ENCODE data around the gene CDADC1.

The CDADC1 gene

DNA sequence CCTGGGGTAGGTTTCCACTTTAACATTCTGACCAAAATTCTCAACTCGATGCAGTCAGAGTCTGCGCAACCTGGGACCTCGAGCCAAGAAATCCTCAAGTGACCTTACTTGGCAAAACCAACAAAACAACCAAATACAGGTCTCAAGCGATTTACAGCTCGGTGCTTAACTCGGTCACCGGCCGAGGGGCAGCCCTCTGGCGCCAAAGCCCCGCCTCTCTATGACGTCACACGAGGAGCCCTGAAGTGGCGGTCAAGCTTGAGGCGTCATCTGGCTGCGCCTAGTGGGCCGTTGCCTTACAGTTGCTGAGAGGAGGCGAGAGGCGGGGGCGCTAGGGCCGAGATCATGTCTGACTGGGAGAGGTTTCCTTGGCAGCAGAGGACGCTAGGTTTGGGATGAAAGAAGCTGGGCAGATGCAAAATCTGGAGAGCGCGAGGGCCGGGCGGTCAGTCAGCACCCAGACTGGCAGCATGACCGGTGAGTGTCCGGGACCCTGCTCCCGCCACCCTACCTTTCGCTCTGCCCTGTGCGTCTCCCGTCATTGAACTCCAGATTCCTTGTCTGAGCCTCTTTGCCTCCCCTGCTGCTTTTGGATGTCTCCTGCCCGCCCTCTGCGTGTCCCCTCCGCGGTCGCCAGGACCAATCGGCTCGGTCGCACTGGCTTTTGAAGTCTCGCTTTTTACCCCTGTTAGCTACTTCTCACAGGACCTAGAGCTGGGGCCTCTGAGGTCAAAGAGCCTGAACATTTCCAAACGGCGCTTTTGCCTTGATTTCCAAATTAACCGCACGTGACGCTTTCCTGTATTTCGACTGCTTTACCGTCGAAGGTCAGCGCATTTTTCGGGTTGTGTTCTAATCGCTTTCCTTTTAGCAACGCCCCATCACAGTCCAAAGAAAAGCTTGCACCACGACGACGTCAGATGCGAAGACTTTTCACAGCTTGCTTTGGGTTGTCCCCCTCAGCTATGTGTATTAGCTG lies at the start of gene CDADC1:
TSS of gene CDADC1 (plus strand) at position 283 of the 979 bp plus-strand sequence. CDS start at position 396, 113 bp downstream.
- DNase-seq (ENCODE audit: low read depth, low spot score) = peak; percentile 87

- no peak for DNase-seq (ENCODE audit: low read depth, low spot score)
Measured at GRCh38 chr13:49206641-49207040, 41.1 kb upstream of the CDADC1 start.

DNA sequence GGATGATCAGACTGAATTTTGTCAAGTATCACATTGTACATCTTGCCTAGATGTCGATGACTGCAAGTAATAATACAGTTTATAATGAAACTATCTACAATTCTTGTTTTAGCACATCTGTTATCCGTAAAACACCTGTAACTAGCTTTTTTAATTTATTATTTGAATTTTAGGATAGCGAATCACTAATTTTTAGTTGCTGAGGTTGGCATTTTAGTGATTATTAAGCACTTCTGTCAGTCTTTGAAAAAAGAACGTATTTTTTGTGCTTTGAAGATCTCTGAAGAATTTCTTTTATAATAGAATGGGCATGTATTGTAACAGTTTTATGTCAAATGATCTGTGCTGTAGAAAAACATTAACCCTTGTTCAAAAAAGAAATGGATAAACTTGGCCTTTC lies 39.1 kb upstream of the CDADC1 start:
- DNase-seq (ENCODE audit: low read depth, low spot score) = no peak

DNA sequence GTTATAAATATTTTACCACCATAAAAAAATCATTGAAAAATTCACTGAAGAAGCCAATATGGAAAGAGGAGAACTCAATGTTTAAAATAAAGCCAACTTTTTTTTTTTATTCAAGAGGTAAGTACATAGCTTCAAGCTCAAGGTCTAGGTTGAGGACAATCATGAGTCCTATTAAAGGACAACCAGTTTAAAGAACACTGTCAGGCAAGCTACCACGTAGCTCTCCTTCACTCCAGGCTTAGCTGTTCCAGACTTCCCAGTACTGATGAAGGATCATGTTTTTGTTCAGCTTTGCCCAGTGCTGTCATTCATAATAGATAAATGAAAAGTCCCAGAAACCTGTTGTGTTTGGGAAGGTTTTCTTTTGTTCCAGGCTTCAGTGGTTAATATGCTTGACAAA lies 37.6 kb upstream of the CDADC1 start:
- DNase-seq (ENCODE audit: low read depth, low spot score) = no peak

- DNase-seq (ENCODE audit: low read depth, low spot score) = no peak
Measured at GRCh38 chr13:49210669-49211068, 37.1 kb upstream of the CDADC1 start.

- DNase-seq (ENCODE audit: low read depth, low spot score) = no peak
Measured at GRCh38 chr13:49213539-49213938, 34.2 kb upstream of the CDADC1 start.

DNA sequence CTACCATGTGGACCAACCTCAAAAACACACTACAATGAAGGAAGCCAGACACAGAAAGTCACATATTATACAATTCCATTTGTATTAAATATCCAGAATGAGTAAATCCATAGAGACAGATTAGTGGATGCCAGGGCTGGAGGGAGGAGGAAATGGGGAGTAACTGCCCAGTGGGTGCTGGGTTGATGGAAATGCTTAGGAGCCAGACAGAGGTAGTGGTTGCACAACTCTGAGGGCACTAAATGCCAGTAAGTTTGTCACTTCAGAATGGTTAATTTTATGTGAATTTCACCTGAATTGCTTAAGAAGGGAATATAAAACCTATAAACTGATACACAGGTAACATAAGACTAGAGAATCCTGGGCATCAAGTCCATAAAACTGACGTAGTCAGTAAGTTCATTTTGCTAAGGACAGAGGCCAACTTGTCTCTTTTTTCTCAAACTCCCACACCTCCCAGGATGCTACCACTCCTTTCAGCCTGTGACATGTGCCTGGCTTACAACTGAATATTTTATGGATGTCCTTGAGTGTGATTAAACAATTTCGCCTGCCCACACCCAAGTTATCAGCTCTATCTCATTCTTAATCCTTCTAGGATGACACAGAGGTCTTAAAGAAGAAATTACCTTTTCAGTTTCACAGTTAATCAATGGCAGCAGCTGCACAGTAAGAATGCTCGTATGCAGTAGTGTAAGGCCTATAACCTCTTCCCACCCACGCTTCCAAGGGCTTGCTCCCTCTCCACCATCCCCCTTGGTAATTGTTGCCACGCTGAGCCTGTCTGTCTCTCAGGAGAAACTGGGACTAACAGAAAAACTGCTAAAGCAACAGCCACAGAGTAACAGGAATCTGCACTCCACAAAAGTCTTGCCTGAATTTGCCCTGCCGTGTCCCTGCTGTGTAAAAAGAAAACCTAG lies 33.5 kb upstream of the CDADC1 start:
- DNase-seq (ENCODE audit: low read depth, low spot score) = no peak

DNA sequence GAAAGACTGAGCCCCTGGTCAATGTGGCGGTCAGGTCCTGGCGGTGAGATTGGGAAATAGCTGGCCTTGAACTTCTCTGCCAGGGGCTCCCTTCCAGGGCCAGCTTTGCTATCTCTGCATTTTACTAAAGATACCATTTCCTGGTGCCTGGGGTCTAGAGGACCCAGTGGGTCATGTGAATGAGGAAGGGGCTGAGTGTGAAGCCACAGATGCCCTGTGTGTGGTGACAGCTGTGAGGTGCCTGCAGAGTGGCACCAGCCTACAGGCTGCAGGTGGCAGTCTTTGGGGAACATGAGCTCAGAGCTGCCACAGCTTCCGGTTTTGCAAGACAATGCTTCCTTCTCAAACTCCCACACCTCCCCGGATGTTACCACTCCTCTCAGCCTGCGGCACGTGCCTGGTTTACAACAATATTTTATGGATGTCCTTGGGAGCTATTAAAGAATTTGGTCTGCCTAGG lies 32.8 kb upstream of the CDADC1 start:
- DNase-seq (ENCODE audit: low read depth, low spot score) = no peak

DNA sequence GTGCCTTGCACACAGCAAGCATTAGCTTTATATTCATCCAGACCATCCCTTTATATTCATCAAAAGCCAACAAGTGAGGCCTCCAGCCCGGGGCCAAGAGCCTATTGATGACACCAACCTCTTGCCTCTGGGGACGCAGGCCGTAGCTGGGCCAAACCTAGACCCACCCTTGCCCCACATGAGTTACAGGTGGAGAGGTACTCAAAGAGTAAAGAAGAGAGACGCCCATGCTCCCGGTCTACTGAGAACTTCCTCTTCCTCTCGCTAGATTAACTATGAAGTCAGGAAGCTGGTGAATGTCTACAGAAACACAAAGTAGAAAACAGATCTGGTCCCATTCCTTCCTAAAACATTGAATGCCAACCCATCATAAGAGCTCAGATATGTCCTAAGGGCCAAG lies 31.4 kb upstream of the CDADC1 start:
- DNase-seq (ENCODE audit: low read depth, low spot score) = no peak

GRCh38 chr13:49217962-49218492 lies 29.7 kb upstream of the CDADC1 start:
- DNase-seq (ENCODE audit: low read depth, low spot score) = no peak

DNA sequence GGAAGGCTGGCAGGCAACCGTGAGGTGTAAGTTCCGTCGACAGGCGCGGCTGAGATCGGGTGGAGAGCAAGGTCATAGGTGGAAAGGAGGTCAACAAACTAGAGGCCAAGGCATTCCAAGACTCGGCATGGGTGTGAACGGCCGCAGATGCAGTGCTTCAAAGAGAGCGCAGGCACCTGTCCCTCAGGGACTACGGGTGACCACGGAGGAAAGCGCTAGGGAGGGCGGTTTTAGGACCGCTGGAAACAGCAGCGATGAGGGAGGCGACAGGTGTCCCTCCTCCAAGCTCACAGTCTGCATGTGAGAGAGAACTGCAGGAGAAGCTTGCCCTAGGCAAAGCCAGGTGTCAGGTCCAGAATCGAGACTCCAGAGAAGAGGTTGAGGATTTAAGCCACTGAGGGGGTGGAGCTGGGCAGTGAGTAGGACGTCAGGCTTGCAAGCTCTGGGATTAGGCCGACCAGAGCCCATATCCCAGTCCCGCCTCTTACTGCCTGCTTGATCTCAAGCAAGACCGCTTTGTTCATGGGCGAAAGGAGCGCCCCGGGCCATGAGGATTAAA lies 29.2 kb upstream of the CDADC1 start:
- no peak for DNase-seq (ENCODE audit: low read depth, low spot score)

DNA sequence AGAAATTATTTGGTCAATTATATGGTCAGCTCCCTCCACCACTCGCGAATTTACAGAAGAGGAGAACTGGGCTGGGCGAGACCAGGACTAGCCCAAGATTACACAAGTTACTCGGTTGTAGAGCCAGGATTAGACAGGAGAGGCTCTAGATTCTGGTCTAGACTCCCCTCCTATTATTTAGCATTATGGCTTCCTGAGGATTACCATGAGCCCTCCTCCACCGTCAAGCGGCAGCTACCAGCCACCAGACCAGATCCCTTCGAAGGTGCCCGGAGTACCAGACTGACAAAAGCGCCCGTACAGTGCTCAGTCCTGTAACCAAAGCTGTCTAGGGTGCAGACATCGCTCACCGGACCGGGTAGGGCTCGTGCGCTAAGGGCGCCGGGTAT lies 28.1 kb upstream of the CDADC1 start:
- DNase-seq (ENCODE audit: low read depth, low spot score) = no peak

GRCh38 chr13:49220036-49220855 lies 27.5 kb upstream of the CDADC1 start, which contains the start of gene MLNR:
Gene MLNR (plus strand): TSS chr13:49220338. CDS start chr13:49220338, 0 bp downstream.
- DNase-seq (ENCODE audit: low read depth, low spot score) = no peak

DNA sequence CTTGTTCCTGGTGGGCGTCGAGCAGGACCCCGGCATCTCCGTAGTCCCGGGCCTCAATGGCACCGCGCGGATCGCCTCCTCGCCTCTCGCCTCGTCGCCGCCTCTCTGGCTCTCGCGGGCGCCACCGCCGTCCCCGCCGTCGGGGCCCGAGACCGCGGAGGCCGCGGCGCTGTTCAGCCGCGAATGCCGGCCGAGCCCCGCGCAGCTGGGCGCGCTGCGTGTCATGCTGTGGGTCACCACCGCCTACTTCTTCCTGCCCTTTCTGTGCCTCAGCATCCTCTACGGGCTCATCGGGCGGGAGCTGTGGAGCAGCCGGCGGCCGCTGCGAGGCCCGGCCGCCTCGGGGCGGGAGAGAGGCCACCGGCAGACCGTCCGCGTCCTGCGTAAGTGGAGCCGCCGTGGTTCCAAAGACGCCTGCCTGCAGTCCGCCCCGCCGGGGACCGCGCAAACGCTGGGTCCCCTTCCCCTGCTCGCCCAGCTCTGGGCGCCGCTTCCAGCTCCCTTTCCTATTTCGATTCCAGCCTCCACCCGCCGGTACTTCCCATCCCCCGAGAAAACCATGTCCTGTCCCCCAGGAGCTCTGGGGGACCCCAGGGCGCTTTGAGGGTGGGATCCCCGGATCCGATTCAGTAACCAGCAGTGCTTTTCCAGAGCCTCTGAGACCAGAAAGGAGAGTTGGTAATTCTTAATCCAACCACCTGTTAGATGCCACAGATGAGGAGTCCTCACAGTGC lies 26.7 kb upstream of the CDADC1 start:
- DNase-seq (ENCODE audit: low read depth, low spot score) = no peak

DNA sequence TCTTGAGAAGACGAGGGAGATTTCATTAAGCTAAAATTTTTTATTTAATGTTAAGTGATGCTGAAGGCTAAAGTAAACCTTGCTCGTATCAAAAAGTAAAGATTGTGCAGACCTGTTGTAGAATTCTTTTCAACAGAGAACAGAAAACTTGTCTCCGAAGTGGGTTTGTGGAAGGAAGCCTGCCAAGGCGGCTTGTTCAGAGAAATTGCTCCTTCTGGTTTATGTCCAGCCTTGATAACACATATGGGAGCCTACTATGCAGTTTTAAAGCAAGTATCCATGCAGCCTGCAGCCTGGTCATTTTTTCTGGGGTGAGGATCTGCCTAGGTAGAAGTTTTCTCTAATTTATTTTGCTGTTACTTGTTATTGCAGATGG lies 26.1 kb upstream of the CDADC1 start:
- no peak for DNase-seq (ENCODE audit: low read depth, low spot score)

- no peak for DNase-seq (ENCODE audit: low read depth, low spot score)
Measured at GRCh38 chr13:49225223-49226042, 22.3 kb upstream of the CDADC1 start.

GRCh38 chr13:49226613-49227012 lies 21.1 kb upstream of the CDADC1 start:
- DNase-seq (ENCODE audit: low read depth, low spot score) = no peak

- DNase-seq (ENCODE audit: low read depth, low spot score) = no peak
Measured at GRCh38 chr13:49234741-49235140, 13.0 kb upstream of the CDADC1 start.

GRCh38 chr13:49235856-49236431 lies 11.8 kb upstream of the CDADC1 start:
- DNase-seq (ENCODE audit: low read depth, low spot score) = no peak
